A673 (cell line): ENCODE measurements around the gene NOS1AP. TPM values are rescaled to one million over a fixed set of nuclear protein-coding genes. Genes with fewer than 3 reads are reported as not detected.

Experiments used
- BruUV-seq: library from RNA; stranded (reverse); fragments of 400-500 nt; replicated peaks from 2 replicates; lab custom pipeline; 2021; lab: Mats Ljungman, UMichigan
- CTCF ChIA-PET: fragments of 300-600 bp; sonication (Branson Sonifier 250); formaldehyde crosslinking; loops from one replicate; lab custom pipeline; 2022; ENCODE audit warnings: antibody characterized with exemption; lab: Charles Lee
- POLR2A ChIA-PET: fragments of 300-600 bp; sonication (Branson Sonifier 250); formaldehyde crosslinking; loops from one replicate; lab custom pipeline; 2022; ENCODE audit warnings: antibody characterized with exemption; ENCODE audit not compliant: low non-redundant PET; lab: Charles Lee
- DNase-seq: peaks from one replicate; pipeline ENCODE4 v3.0.0-alpha.2; 2015; ENCODE audit warnings: low spot score
- H3K27ac ChIP-seq: fragments of 200-600 bp; sonication (generic); 2 replicates; pipeline ENCODE4 v1.5.1; 2016; ENCODE audit warnings: mixed run types, low read depth, mild to moderate bottlenecking, mixed read lengths, antibody characterized with exemption, low read length; ENCODE audit not compliant: poor library complexity, severe bottlenecking
- H3K27me3 ChIP-seq: fragments of 200-600 bp; sonication (generic); replicated peaks from 2 replicates; pipeline ENCODE4 v1.6.1; 2017; ENCODE audit warnings: mixed run types, low read depth, mild to moderate bottlenecking, mixed read lengths, antibody characterized with exemption, low read length; ENCODE audit not compliant: insufficient read depth, poor library complexity
- H3K36me3 ChIP-seq: fragments of 200-600 bp; sonication (generic); 2 replicates; pipeline ENCODE4 v1.6.1; 2016; ENCODE audit warnings: mixed run types, mild to moderate bottlenecking, mixed read lengths, antibody characterized with exemption, low read length; ENCODE audit not compliant: insufficient read depth, poor library complexity, severe bottlenecking
- H3K4me1 ChIP-seq: fragments of 200-600 bp; sonication (generic); 2 replicates; pipeline ENCODE4 v1.6.1; 2017; ENCODE audit warnings: mixed run types, mild to moderate bottlenecking, mixed read lengths, antibody characterized with exemption, low read length; ENCODE audit not compliant: insufficient read depth, poor library complexity, severe bottlenecking
- H3K4me3 ChIP-seq: fragments of 200-600 bp; sonication (generic); 2 replicates; pipeline ENCODE4 v1.5.1; 2016; ENCODE audit warnings: low read depth, mixed run types, mild to moderate bottlenecking, mixed read lengths, low read length; ENCODE audit not compliant: poor library complexity, severe bottlenecking
- H3K9me3 ChIP-seq: fragments of 200-600 bp; sonication (generic); 2 replicates; pipeline ENCODE4 v1.6.1; 2016; ENCODE audit warnings: mixed run types, low read depth, mild to moderate bottlenecking, mixed read lengths, antibody characterized with exemption, low read length; ENCODE audit not compliant: poor library complexity, severe bottlenecking
- CTCF ChIP-seq: fragments of 300-800, 200-600 bp; sonication (generic); conservative IDR thresholded peaks from 2 replicates; pipeline ENCODE4 v1.5.1; 2017; ENCODE audit warnings: low read depth, mild to moderate bottlenecking, antibody characterized with exemption, low read length, moderate library complexity, mixed read lengths
- EZH2 ChIP-seq: fragments of 200-600 bp; sonication (generic); IDR thresholded peaks from 2 replicates; pipeline ENCODE4 v1.6.1; 2017; ENCODE audit warnings: borderline replicate concordance, low read depth, mild to moderate bottlenecking, mixed read lengths, antibody characterized with exemption, low read length; ENCODE audit not compliant: poor library complexity, severe bottlenecking
- intact Hi-C: fragments of 100-400 bp; cut with micrococcal nuclease; formaldehyde crosslinking; loops from one replicate; pipeline ENCODE4 v1.10.0; 2022; ENCODE audit not compliant: unreplicated experiment
- total RNA-seq: library from RNA; stranded (reverse); gene quantifications from 2 replicates; pipeline ENCODE4 v1.2.3, GENCODE V29; 2021

Gene NOS1AP
- total RNA-seq, 1 experiment from 2014 or later, result 28.0 TPM

DNA sequence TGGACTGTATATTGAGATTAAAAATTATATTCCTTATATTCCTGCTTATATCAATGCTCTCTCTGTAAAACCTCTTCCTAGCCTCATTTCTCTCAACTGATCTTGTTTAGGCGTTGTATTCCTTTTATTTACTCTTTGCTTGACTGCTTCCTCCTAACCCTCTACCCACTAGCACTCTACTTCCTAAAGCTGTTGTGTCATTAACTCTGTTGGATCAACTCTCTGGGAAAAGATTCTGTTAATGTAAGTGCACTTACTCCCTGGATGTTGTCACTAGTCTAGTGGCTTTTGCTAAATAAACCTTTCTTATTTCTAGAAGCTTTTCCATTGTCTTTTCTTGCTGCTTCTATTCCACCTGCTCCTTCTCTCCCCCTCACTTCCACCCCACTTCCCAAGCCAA is 300.7 kb downstream of the NOS1AP start:
- intact Hi-C loops, result no loop called here
- DNase-seq, result no peak
- ChIA-PET POLR2A (no interaction called here), CTCF (no interaction called here)
- BruUV-seq, result no TSS peak
- Histone ChIP-seq H3K27ac (no peak overlapping the region), H3K9me3 (no peaks in the 10 kb centered on the region), H3K4me3 (no peak overlapping the region), H3K36me3 (no peaks in the 10 kb centered on the region), H3K4me1 (no peaks in the 10 kb centered on the region), H3K27me3 (no peaks in the 10 kb centered on the region)
- no peak for TF ChIP-seq CTCF

DNA sequence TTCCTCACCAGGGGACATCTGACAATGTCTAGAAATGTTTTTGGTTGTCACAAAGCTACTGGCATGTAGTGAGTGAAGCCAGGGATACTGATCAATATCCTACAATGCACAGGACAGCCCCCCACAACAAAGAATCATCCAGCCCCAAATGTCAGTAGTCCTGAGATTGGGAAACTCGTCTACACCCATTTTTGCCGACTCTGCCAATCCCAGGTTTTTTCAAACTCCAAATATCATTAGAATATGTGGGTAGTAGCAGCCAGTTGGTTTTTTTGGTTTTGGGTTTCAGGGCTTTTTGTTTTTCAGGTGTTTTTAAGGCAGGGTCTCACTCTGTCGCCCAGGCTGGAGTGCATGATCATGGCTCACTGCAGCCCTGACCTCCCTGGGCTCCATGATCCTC is 301.2 kb downstream of the NOS1AP start:
- DNase-seq, result no peak
- CTCF ChIA-PET, result no interaction called here
- Histone ChIP-seq H3K36me3 (no peaks in the 10 kb centered on the region), H3K4me1 (no peaks in the 10 kb centered on the region), H3K9me3 (no peaks in the 10 kb centered on the region), H3K4me3 (no peak overlapping the region), H3K27ac (no peak overlapping the region), H3K27me3 (no peaks in the 10 kb centered on the region)
- TF ChIP-seq CTCF, result no peak
- no peak for TF ChIP-seq EZH2
- no TSS peak for BruUV-seq
- POLR2A ChIA-PET, result no interaction called here
- intact Hi-C loops, result no loop called here

DNA sequence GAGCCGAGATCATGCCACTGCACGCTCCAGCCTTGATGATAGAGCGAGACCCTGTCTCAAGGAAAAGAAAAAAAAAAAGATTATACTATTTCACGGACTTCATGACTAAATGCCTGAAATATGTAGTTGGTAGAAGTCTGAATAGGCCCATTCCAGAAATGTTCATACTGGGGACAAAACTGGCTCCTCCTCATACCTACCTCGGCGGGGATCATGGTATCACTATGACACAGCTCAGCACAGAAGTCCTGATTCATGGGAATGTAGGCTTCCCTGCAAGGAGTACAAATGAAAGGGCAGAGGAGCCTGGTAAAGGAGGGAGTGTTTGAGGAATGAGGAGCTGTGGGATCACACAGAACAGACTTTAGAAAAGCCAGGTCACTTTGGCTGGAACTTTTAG is 302.1 kb downstream of the NOS1AP start:
- H3K36me3 ChIP-seq, result no peaks in the 10 kb centered on the region
- no peaks in the 10 kb centered on the region for H3K4me1 ChIP-seq
- DNase-seq, result no peak
- ChIA-PET POLR2A (no interaction called here), CTCF (no interaction called here)
- no peaks in the 10 kb centered on the region for H3K27me3 ChIP-seq
- no peak overlapping the region for H3K27ac ChIP-seq
- no peak overlapping the region for H3K4me3 ChIP-seq
- no peak for TF ChIP-seq CTCF
- no peak for TF ChIP-seq EZH2
- BruUV-seq, result no TSS peak
- no peaks in the 10 kb centered on the region for H3K9me3 ChIP-seq
- intact Hi-C loops, result no loop called here
